ENCODE data around the gene UACA.

DNA sequence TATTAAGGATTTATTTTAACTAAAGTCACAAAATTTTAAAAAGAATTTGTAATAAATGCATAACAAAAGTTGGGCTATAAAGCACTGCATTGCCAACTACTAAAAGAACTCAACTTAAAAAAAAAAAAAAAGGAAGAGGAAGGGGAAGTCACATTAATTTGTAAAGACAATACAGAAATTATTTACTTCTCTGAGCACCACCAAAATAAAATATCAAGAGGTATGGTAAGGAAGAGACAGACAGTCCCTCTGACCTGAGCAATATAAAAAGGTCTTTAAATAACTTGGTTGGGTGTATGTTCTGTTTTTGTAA lies 83.5 kb downstream of the UACA start:
- TF ChIP-seq ELF1 (IDR thresholded peaks at IDR 0.05) (no peak), RAD21 (IDR thresholded peaks at IDR 0.05; ENCODE audit: low read length) (no peak), MEF2A (IDR thresholded peaks at IDR 0.05; ENCODE audit: borderline replicate concordance, low read depth) (no peak), TCF12 (IDR thresholded peaks at IDR 0.05) (no peak), JUND (IDR thresholded peaks at IDR 0.05) (no peak), GATA2 (CRISPR knock-in tag; IDR thresholded peaks at IDR 0.05) (no peak), EP300 (IDR thresholded peaks at IDR 0.05; ENCODE audit: borderline replicate concordance in 1 of 2, low read depth in 1 of 2, low read length in 1 of 2) (no peak), POLR2AphosphoS5 (IDR thresholded peaks at IDR 0.05; ENCODE audit: low read depth, low read length) (no peak), FOSL2 (IDR thresholded peaks at IDR 0.05; ENCODE audit: borderline replicate concordance, low read depth) (no peak)
- TF ChIP-seq, protein P1, sequence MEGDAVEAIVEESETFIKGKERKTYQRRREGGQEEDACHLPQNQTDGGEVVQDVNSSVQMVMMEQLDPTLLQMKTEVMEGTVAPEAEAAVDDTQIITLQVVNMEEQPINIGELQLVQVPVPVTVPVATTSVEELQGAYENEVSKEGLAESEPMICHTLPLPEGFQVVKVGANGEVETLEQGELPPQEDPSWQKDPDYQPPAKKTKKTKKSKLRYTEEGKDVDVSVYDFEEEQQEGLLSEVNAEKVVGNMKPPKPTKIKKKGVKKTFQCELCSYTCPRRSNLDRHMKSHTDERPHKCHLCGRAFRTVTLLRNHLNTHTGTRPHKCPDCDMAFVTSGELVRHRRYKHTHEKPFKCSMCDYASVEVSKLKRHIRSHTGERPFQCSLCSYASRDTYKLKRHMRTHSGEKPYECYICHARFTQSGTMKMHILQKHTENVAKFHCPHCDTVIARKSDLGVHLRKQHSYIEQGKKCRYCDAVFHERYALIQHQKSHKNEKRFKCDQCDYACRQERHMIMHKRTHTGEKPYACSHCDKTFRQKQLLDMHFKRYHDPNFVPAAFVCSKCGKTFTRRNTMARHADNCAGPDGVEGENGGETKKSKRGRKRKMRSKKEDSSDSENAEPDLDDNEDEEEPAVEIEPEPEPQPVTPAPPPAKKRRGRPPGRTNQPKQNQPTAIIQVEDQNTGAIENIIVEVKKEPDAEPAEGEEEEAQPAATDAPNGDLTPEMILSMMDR (IDR thresholded peaks at IDR 0.05): no peak
- TF ChIP-seq, protein P2, sequence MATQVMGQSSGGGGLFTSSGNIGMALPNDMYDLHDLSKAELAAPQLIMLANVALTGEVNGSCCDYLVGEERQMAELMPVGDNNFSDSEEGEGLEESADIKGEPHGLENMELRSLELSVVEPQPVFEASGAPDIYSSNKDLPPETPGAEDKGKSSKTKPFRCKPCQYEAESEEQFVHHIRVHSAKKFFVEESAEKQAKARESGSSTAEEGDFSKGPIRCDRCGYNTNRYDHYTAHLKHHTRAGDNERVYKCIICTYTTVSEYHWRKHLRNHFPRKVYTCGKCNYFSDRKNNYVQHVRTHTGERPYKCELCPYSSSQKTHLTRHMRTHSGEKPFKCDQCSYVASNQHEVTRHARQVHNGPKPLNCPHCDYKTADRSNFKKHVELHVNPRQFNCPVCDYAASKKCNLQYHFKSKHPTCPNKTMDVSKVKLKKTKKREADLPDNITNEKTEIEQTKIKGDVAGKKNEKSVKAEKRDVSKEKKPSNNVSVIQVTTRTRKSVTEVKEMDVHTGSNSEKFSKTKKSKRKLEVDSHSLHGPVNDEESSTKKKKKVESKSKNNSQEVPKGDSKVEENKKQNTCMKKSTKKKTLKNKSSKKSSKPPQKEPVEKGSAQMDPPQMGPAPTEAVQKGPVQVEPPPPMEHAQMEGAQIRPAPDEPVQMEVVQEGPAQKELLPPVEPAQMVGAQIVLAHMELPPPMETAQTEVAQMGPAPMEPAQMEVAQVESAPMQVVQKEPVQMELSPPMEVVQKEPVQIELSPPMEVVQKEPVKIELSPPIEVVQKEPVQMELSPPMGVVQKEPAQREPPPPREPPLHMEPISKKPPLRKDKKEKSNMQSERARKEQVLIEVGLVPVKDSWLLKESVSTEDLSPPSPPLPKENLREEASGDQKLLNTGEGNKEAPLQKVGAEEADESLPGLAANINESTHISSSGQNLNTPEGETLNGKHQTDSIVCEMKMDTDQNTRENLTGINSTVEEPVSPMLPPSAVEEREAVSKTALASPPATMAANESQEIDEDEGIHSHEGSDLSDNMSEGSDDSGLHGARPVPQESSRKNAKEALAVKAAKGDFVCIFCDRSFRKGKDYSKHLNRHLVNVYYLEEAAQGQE (IDR thresholded peaks at IDR 0.05; ENCODE audit: low read depth, low read length): no peak

Data from SK-N-SH (cell line).